NT2/D1 (cell line): Measurements from ENCODE around the gene FAM107B.

ENCODE experiments used
- DNase-seq: peaks from one replicate; pipeline ENCODE4 v3.0.0-alpha.2; 2011; ENCODE audit warnings: low read depth, low spot score
- H3K27me3 ChIP-seq: 2 replicates; pipeline ENCODE4 v1.6.0; 2011; ENCODE audit warnings: mild to moderate bottlenecking; ENCODE audit not compliant: insufficient read length, insufficient read depth
- H3K36me3 ChIP-seq: 2 replicates; pipeline ENCODE4 v1.6.1; 2011; ENCODE audit warnings: mild to moderate bottlenecking, low read length, mixed read lengths; ENCODE audit not compliant: insufficient read depth, insufficient read length
- H3K4me1 ChIP-seq: 2 replicates; pipeline ENCODE4 v1.5.1; 2011; ENCODE audit not compliant: insufficient read depth, insufficient read length
- H3K4me3 ChIP-seq: 2 replicates; pipeline ENCODE4 v1.5.1; 2011; ENCODE audit warnings: low read depth; ENCODE audit not compliant: insufficient read length
- H3K9ac ChIP-seq: 2 replicates; pipeline ENCODE4 v1.6.0; 2011; ENCODE audit warnings: low read depth; ENCODE audit not compliant: insufficient read length
- H3K9me3 ChIP-seq: 2 replicates; pipeline ENCODE4 v1.5.1; 2011; ENCODE audit warnings: mild to moderate bottlenecking, low read length; ENCODE audit not compliant: insufficient read depth
- SUZ12 ChIP-seq: IDR thresholded peaks from 2 replicates; pipeline ENCODE4 v1.6.1; 2011; ENCODE audit not compliant: insufficient read length, insufficient read depth; ENCODE audit errors: extremely low read depth
- YY1 ChIP-seq: IDR thresholded peaks from 2 replicates; pipeline ENCODE4 v1.6.1; 2011; ENCODE audit not compliant: insufficient read length, insufficient read depth
- ZNF274 ChIP-seq: IDR thresholded peaks from 2 replicates; pipeline ENCODE4 v1.6.1; 2011; ENCODE audit warnings: mild to moderate bottlenecking, low read depth, low read length

The FAM107B gene

GRCh38 chr10:14518149-14518548 lies 256.5 kb downstream of the FAM107B start:
- Histone ChIP-seq H3K9ac (no peak overlapping the region), H3K9me3 (no peaks in the 10 kb centered on the region), H3K4me3 (no peak overlapping the region), H3K4me1 (no peaks in the 10 kb centered on the region), H3K27me3 (no peaks in the 10 kb centered on the region), H3K36me3 (peaks cover 13% of the 10 kb centered on the region)
- no peak for DNase-seq
- no peak for TF ChIP-seq ZNF274
- TF ChIP-seq SUZ12 = no peak
- no peak for TF ChIP-seq YY1

DNA sequence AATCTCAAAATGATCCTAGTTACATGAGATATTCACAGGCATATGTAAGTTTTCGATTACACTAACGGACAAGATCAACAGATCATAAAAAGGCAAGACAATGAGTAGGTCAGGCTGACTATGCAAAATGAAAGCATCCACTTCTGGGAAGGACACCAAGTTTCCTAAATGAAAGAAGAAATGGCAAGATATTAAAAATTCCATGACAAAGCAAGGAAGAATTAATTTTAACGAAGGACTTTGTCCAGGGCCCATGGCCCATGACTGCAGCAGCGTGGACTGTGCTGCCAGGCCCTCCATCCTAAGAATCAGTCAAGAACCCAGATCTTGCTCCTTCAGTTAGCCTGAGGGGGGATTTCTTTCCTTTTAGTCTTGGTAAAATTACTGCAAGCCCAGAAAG lies 261.6 kb downstream of the FAM107B start:
- no peak overlapping the region for H3K9ac ChIP-seq
- TF ChIP-seq ZNF274 = no peak
- no peak for TF ChIP-seq SUZ12
- TF ChIP-seq YY1 = no peak
- no peaks in the 10 kb centered on the region for H3K36me3 ChIP-seq
- no peaks in the 10 kb centered on the region for H3K4me1 ChIP-seq
- no peaks in the 10 kb centered on the region for H3K27me3 ChIP-seq
- no peak overlapping the region for H3K4me3 ChIP-seq
- DNase-seq = no peak
- H3K9me3 ChIP-seq = peaks cover 11% of the 10 kb centered on the region

DNA sequence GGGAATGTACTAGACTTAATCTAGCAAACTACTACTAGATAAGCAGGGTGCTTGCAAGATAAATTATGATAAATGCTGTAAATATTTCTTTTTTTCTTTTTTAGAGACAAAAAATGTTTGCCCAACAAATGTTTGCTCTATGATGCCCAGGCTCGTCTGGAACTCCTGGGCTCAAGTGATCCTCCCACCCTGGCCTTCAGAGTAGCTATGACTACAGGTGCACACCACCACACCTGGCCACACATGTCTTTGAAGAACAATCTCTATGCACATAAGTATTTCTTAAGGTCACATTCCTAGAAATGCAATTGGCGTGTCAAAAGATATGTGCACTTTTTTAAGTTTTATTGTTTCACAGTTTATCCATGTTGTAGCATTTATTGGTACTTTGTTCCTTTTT lies 264.4 kb downstream of the FAM107B start:
- H3K9me3 ChIP-seq = peaks cover 11% of the 10 kb centered on the region
- H3K9ac ChIP-seq = no peak overlapping the region
- H3K36me3 ChIP-seq = no peaks in the 10 kb centered on the region
- H3K27me3 ChIP-seq = no peaks in the 10 kb centered on the region
- no peaks in the 10 kb centered on the region for H3K4me1 ChIP-seq
- no peak for TF ChIP-seq SUZ12
- TF ChIP-seq YY1 = no peak
- no peak for TF ChIP-seq ZNF274
- H3K4me3 ChIP-seq = no peak overlapping the region
- no peak for DNase-seq

DNA sequence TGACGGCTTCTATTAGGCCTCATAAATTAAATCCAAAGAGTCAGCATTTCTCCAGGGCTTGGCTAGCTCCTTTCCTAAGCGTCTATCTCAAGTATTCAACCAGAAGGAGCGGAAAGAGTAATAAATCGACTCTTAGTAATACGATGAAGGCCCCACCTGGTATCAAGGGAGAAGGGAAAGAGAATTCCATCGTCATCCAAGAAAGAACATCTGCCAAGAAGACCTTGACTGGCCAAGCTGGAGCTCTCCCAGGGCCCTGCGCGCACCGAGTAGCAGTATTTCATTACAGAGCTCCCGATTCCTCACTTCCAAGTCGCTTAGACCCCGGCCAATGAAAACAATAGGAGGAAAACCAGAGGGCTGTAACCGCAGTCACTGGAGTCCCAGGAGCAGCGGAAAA lies 266.0 kb downstream of the FAM107B start:
- DNase-seq = no peak
- TF ChIP-seq SUZ12 (no peak), YY1 (no peak), ZNF274 (no peak)
- H3K36me3 ChIP-seq = no peaks in the 10 kb centered on the region
- no peaks in the 10 kb centered on the region for H3K4me1 ChIP-seq
- no peaks in the 10 kb centered on the region for H3K27me3 ChIP-seq
- no peak overlapping the region for H3K4me3 ChIP-seq
- H3K9ac ChIP-seq = no peak overlapping the region
- H3K9me3 ChIP-seq = peaks cover 11% of the 10 kb centered on the region

DNA sequence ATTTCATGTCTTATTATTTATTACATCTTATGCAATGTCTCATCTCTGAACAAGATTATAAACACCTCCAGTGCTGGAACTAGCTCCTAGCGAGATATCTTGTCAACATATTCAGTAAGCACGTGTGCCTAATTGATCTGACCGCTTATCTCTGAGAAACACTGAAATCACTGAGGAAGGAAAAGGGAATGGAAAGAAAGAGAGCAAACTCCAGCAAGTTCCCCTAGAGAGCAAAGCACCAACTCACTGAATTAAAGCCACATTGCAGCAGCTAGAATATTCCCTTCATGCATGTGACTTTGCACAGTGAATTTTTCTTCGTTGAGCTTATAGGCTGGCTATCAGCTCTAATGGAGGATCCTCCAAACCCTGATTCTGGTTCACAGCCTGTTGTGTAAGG lies 266.9 kb downstream of the FAM107B start:
- no peaks in the 10 kb centered on the region for H3K4me1 ChIP-seq
- no peaks in the 10 kb centered on the region for H3K27me3 ChIP-seq
- H3K36me3 ChIP-seq = no peaks in the 10 kb centered on the region
- no peak overlapping the region for H3K4me3 ChIP-seq
- peaks cover 11% of the 10 kb centered on the region for H3K9me3 ChIP-seq
- no peak overlapping the region for H3K9ac ChIP-seq
- no peak for TF ChIP-seq ZNF274
- no peak for TF ChIP-seq SUZ12
- no peak for TF ChIP-seq YY1
- no peak for DNase-seq

GRCh38 chr10:14507176-14507575 lies 267.5 kb downstream of the FAM107B start:
- peaks cover 11% of the 10 kb centered on the region for H3K9me3 ChIP-seq
- no peak overlapping the region for H3K4me3 ChIP-seq
- TF ChIP-seq ZNF274 = no peak
- TF ChIP-seq YY1 = no peak
- TF ChIP-seq SUZ12 = no peak
- H3K9ac ChIP-seq = no peak overlapping the region
- no peak for DNase-seq
- no peaks in the 10 kb centered on the region for H3K36me3 ChIP-seq
- no peaks in the 10 kb centered on the region for H3K27me3 ChIP-seq
- H3K4me1 ChIP-seq = no peaks in the 10 kb centered on the region

- Histone ChIP-seq H3K9ac (no peak overlapping the region), H3K4me3 (no peak overlapping the region), H3K4me1 (peaks cover 6% of the 10 kb centered on the region), H3K9me3 (no peaks in the 10 kb centered on the region), H3K36me3 (no peaks in the 10 kb centered on the region), H3K27me3 (no peaks in the 10 kb centered on the region)
- no peak for DNase-seq
- no peak for TF ChIP-seq SUZ12
- no peak for TF ChIP-seq YY1
- no peak for TF ChIP-seq ZNF274
Observed at GRCh38 chr10:14502431-14502830, 272.3 kb downstream of the FAM107B start.
